HepG2 (cell line): ENCODE measurements around the gene GAS2L1.

Experiments
- ARNT ChIP-seq: fragments of 450-650 bp; IDR thresholded peaks from 2 replicates; pipeline ENCODE4 v1.6.1; 2017
- ERF ChIP-seq: IDR thresholded peaks from 2 replicates; pipeline ENCODE4 v1.6.1; 2018; ENCODE audit warnings: missing biosample characterization, missing genetic modification reagents
- ZNF274 ChIP-seq: sonication (generic); formaldehyde crosslinking; IDR thresholded peaks from 2 replicates; pipeline ENCODE4 v1.5.1; 2020; ENCODE audit warnings: mild to moderate bottlenecking, missing genetic modification reagents

- TF ChIP-seq ZNF274 (CRISPR knock-in tag) (no peak), ERF (CRISPR knock-in tag) (no peak), ARNT (no peak)
Measured at GRCh38 chr22:29308791-29309262, 2.4 kb downstream of the GAS2L1 start.
